Neural progenitor cell (in vitro differentiated cells): ENCODE measurements around the gene PCSK6. TPM values are rescaled to one million over a fixed set of nuclear protein-coding genes. Genes with fewer than 3 reads are reported as not detected.
A peak's percentile ranks its signal among the peaks of the same experiment; 100 is the strongest.

Source experiments
- DNase-seq: peaks from one replicate; pipeline ENCODE4 v3.0.0-alpha.2; 2016; ENCODE audit warnings: low spot score
- H2AFZ ChIP-seq: fragments of 200-600 bp; sonication (generic); replicated peaks from 2 replicates; pipeline ENCODE4 v1.6.1; 2016; ENCODE audit warnings: antibody characterized with exemption
- H3F3A ChIP-seq: fragments of 200-600 bp; sonication (generic); 2 replicates; pipeline ENCODE4 v1.6.1; 2016; ENCODE audit warnings: antibody characterized with exemption, low read depth
- H3K27ac ChIP-seq: fragments of 200-600 bp; sonication (generic); 2 replicates; pipeline ENCODE4 v1.5.1; 2016; ENCODE audit warnings: mild to moderate bottlenecking
- H3K27me3 ChIP-seq: fragments of 200-600 bp; sonication (generic); 2 replicates; pipeline ENCODE4 v1.6.1; 2016; ENCODE audit warnings: mild to moderate bottlenecking, moderate library complexity
- H3K36me3 ChIP-seq: fragments of 200-600 bp; sonication (generic); 2 replicates; pipeline ENCODE4 v1.5.1; 2016
- H3K4me1 ChIP-seq: fragments of 200-600 bp; sonication (generic); 2 replicates; pipeline ENCODE4 v1.6.1; 2016; ENCODE audit warnings: mixed run types
- H3K4me2 ChIP-seq: fragments of 200-600 bp; sonication (generic); 2 replicates; pipeline ENCODE4 v1.6.1; 2016
- H3K4me3 ChIP-seq: fragments of 200-600 bp; sonication (generic); 2 replicates; pipeline ENCODE4 v1.5.1; 2016
- H3K79me2 ChIP-seq: fragments of 200-600 bp; sonication (generic); 2 replicates; pipeline ENCODE4 v1.6.1; 2016; ENCODE audit warnings: low read depth
- H3K9ac ChIP-seq: fragments of 200-600 bp; sonication (generic); 2 replicates; pipeline ENCODE4 v1.6.1; 2016
- H3K9me3 ChIP-seq: fragments of 200-600 bp; sonication (generic); 2 replicates; pipeline ENCODE4 v1.5.1; 2016; ENCODE audit warnings: low read depth
- H4K20me1 ChIP-seq: fragments of 200-600 bp; sonication (generic); 2 replicates; pipeline ENCODE4 v1.6.1; 2016; ENCODE audit warnings: low read depth
- H3K27ac Mint-ChIP-seq: 3 replicates; pipeline ENCODE4 v1.8.0; 2021; ENCODE audit warnings: mixed read lengths
- H3K27me3 Mint-ChIP-seq: 2 replicates; pipeline ENCODE4 v1.8.0; 2022; ENCODE audit warnings: low read depth, mild to moderate bottlenecking, inconsistent platforms, moderate library complexity, mixed read lengths; ENCODE audit not compliant: insufficient read depth
- H3K36me3 Mint-ChIP-seq: 3 replicates; pipeline ENCODE4 v1.8.0; 2021; ENCODE audit warnings: mixed read lengths
- H3K4me1 Mint-ChIP-seq: 3 replicates; pipeline ENCODE4 v1.8.0; 2021; ENCODE audit warnings: mixed read lengths
- H3K4me3 Mint-ChIP-seq: 3 replicates; pipeline ENCODE4 v1.8.0; 2021; ENCODE audit warnings: mild to moderate bottlenecking, moderate library complexity, mixed read lengths
- H3K9me3 Mint-ChIP-seq: 3 replicates; pipeline ENCODE4 v1.8.0; 2020; ENCODE audit warnings: mixed read lengths
- CTCF ChIP-seq: fragments of 200-600 bp; sonication (generic); IDR thresholded peaks from 2 replicates; pipeline ENCODE4 v1.5.1; 2017; ENCODE audit warnings: antibody characterized with exemption, mild to moderate bottlenecking
- EZH2 ChIP-seq: fragments of 200-600 bp; sonication (generic); IDR thresholded peaks from 2 replicates; pipeline ENCODE4 v1.6.1; 2017; ENCODE audit warnings: antibody characterized with exemption, mild to moderate bottlenecking, moderate library complexity
- EZH2phosphoT487 ChIP-seq: fragments of 200-600 bp; sonication (generic); IDR thresholded peaks from 2 replicates; pipeline ENCODE4 v1.6.1; 2017; ENCODE audit warnings: antibody characterized with exemption
- total RNA-seq: library from RNA; depleted of rRNA; stranded (reverse); fragments of >200 nt; gene quantifications from 2 replicates; pipeline ENCODE4 v1.2.3, GENCODE V29; 2015; ENCODE audit warnings: low replicate concordance

PCSK6 gene
- total RNA-seq, 1 donor from 2014 or later = 1.9 TPM

- no peak overlapping the region for H3K4me3 Mint-ChIP-seq
- Histone ChIP-seq H2AFZ (no peak overlapping the region), H3K27ac (no peak overlapping the region), H3K79me2 (no peaks in the 10 kb centered on the region), H4K20me1 (no peaks in the 10 kb centered on the region), H3K4me2 (no peak overlapping the region), H3K4me1 (peaks cover 12% of the 10 kb centered on the region), H3K9me3 (no peaks in the 10 kb centered on the region), H3K36me3 (no peaks in the 10 kb centered on the region), H3K4me3 (no peak overlapping the region), H3F3A (no peaks in the 10 kb centered on the region), H3K9ac (no peak overlapping the region), H3K27me3 (no peaks in the 10 kb centered on the region)
- peak overlapping the region; percentile 7 for H3K27ac Mint-ChIP-seq
- no peak for TF ChIP-seq EZH2
- TF ChIP-seq CTCF = no peak
- no peak for TF ChIP-seq EZH2phosphoT487
- H3K9me3 Mint-ChIP-seq = no peaks in the 10 kb centered on the region
- no peaks in the 10 kb centered on the region for H3K36me3 Mint-ChIP-seq
- H3K27me3 Mint-ChIP-seq = peaks cover 5% of the 10 kb centered on the region
- no peak for DNase-seq
- H3K4me1 Mint-ChIP-seq = peaks cover 19% of the 10 kb centered on the region
Observed at GRCh38 chr15:101474983-101475382, 14.5 kb downstream of the PCSK6 start.

GRCh38 chr15:101474233-101474632 is 15.3 kb downstream of the PCSK6 start:
- Histone ChIP-seq H2AFZ (no peak overlapping the region), H4K20me1 (no peaks in the 10 kb centered on the region), H3K27me3 (no peaks in the 10 kb centered on the region), H3K9ac (no peak overlapping the region), H3K9me3 (no peaks in the 10 kb centered on the region), H3K79me2 (no peaks in the 10 kb centered on the region), H3K4me2 (no peak overlapping the region), H3K27ac (no peak overlapping the region), H3K4me3 (no peak overlapping the region), H3K4me1 (peaks cover 17% of the 10 kb centered on the region), H3K36me3 (no peaks in the 10 kb centered on the region), H3F3A (peaks cover 4% of the 10 kb centered on the region)
- H3K36me3 Mint-ChIP-seq = no peaks in the 10 kb centered on the region
- H3K9me3 Mint-ChIP-seq = no peaks in the 10 kb centered on the region
- TF ChIP-seq EZH2 (no peak), CTCF (no peak), EZH2phosphoT487 (no peak)
- H3K27me3 Mint-ChIP-seq = peaks cover 5% of the 10 kb centered on the region
- peaks cover 14% of the 10 kb centered on the region for H3K4me1 Mint-ChIP-seq
- DNase-seq = no peak
- no peak overlapping the region for H3K4me3 Mint-ChIP-seq
- H3K27ac Mint-ChIP-seq = no peak overlapping the region

GRCh38 chr15:101472033-101472432 is 17.5 kb downstream of the PCSK6 start:
- peaks cover 3% of the 10 kb centered on the region for H3K4me1 Mint-ChIP-seq
- Histone ChIP-seq H3F3A (peaks cover 4% of the 10 kb centered on the region), H3K4me1 (peaks cover 17% of the 10 kb centered on the region), H3K4me2 (no peak overlapping the region), H3K27ac (no peak overlapping the region), H3K9ac (no peak overlapping the region), H4K20me1 (no peaks in the 10 kb centered on the region), H3K4me3 (no peak overlapping the region), H2AFZ (no peak overlapping the region), H3K79me2 (no peaks in the 10 kb centered on the region), H3K9me3 (no peaks in the 10 kb centered on the region), H3K36me3 (no peaks in the 10 kb centered on the region), H3K27me3 (no peaks in the 10 kb centered on the region)
- no peak overlapping the region for H3K4me3 Mint-ChIP-seq
- H3K9me3 Mint-ChIP-seq = no peaks in the 10 kb centered on the region
- no peak overlapping the region for H3K27ac Mint-ChIP-seq
- H3K27me3 Mint-ChIP-seq = peaks cover 8% of the 10 kb centered on the region
- TF ChIP-seq CTCF (no peak), EZH2phosphoT487 (no peak), EZH2 (no peak)
- DNase-seq = no peak
- H3K36me3 Mint-ChIP-seq = no peaks in the 10 kb centered on the region
